ENCODE measurements around the gene ABLIM3. TPM values are rescaled to one million over a fixed set of nuclear protein-coding genes. Genes with fewer than 3 reads are reported as not detected.

ABLIM3 gene
- total and polyA plus RNA-seq, 2 of the 8 experiments (the other 6 are each of a cell fraction or from before 2014, with no cell fraction given) = 0.36 to 0.56 TPM

GRCh38 chr5:149099920-149100319 lies 41.4 kb upstream of the ABLIM3 start (continued):
- TF ChIP-seq SAP30 (IDR thresholded peaks at IDR 0.05; ENCODE audit: insufficient read depth, insufficient replicate concordance, low read length) = no peak
- TF ChIP-seq KDM5A (IDR thresholded peaks at IDR 0.05; ENCODE audit: low read length) = no peak
- TF ChIP-seq EZH2 (IDR thresholded peaks at IDR 0.05; ENCODE audit: low read depth, low read length, severe bottlenecking) = no peak
